HL-60 (cell line): Measurements from ENCODE around the gene MCCC1.

Experiments used
- DNase-seq, 2 experiments: peaks; one replicate each; pipeline ENCODE4 v3.0.0-alpha.2; 2010 to 2020; ENCODE audit warnings: low read depth in 1 of 2, low spot score in 1 of 2
- H3K27ac ChIP-seq: fragments of 250-450 bp; sonication (Bioruptor Pico); replicated peaks from 2 replicates; pipeline ENCODE4 v1.5.1; 2020; ENCODE audit warnings: mild to moderate bottlenecking, moderate library complexity
- H3K27me3 ChIP-seq: fragments of 250-450 bp; sonication (Bioruptor Pico); 2 replicates; pipeline ENCODE4 v1.5.1; 2021; ENCODE audit warnings: mild to moderate bottlenecking, moderate library complexity; ENCODE audit not compliant: insufficient read depth, poor library complexity, severe bottlenecking
- H3K4me3 ChIP-seq: replicated peaks from 2 replicates; pipeline ENCODE4 v1.5.1; 2011; ENCODE audit warnings: mild to moderate bottlenecking, control low read depth, low read length; ENCODE audit not compliant: insufficient read depth
- CTCF ChIP-seq: IDR thresholded peaks from one replicate; pipeline ENCODE4 v1.5.1; 2011; ENCODE audit warnings: low read length, control low read depth, inconsistent platforms; ENCODE audit not compliant: insufficient read depth
- GABPA ChIP-seq: IDR thresholded peaks from 2 replicates; pipeline ENCODE4 v1.6.1; 2012; ENCODE audit warnings: low read depth
- POLR2AphosphoS5 ChIP-seq: IDR thresholded peaks from 2 replicates; pipeline ENCODE4 v1.6.1; 2012; ENCODE audit warnings: low read depth
- SPI1 ChIP-seq: IDR thresholded peaks from 2 replicates; pipeline ENCODE4 v1.6.1; 2012; ENCODE audit warnings: low read depth, mild to moderate bottlenecking, borderline replicate concordance
- long read RNA-seq: library from polyadenylated mRNA; unstranded; transcript quantifications from one replicate; pipeline ENCODE4 v2.0.0, GENCODE V29; 2020
- TF ChIP-seq, protein P1 (sequence below): IDR thresholded peaks from 2 replicates; pipeline ENCODE4 v1.6.1; 2012; ENCODE audit warnings: low read depth; ENCODE audit not compliant: insufficient replicate concordance

MCCC1 gene
- long read RNA-seq, transcript MCCC1-201 (19 exons, 2,545 nt): major isoform, 572 of 722 reads
- long read RNA-seq, partial matches to known transcripts: 10 of 722 reads
- long read RNA-seq, other reads (novel, unspliced or antisense): 136 of 722 reads

- Histone ChIP-seq H3K27ac (peak within 1 kb of the TSS; percentile 80), H3K4me3 (peak within 1 kb of the TSS; percentile 98), H3K27me3 (no peaks in the 10 kb centered on the region)
- TF ChIP-seq CTCF (no peak), SPI1 (peak; percentile 52), POLR2AphosphoS5 (peak; percentile 87), GABPA (no peak)
- TF ChIP-seq, protein P1, sequence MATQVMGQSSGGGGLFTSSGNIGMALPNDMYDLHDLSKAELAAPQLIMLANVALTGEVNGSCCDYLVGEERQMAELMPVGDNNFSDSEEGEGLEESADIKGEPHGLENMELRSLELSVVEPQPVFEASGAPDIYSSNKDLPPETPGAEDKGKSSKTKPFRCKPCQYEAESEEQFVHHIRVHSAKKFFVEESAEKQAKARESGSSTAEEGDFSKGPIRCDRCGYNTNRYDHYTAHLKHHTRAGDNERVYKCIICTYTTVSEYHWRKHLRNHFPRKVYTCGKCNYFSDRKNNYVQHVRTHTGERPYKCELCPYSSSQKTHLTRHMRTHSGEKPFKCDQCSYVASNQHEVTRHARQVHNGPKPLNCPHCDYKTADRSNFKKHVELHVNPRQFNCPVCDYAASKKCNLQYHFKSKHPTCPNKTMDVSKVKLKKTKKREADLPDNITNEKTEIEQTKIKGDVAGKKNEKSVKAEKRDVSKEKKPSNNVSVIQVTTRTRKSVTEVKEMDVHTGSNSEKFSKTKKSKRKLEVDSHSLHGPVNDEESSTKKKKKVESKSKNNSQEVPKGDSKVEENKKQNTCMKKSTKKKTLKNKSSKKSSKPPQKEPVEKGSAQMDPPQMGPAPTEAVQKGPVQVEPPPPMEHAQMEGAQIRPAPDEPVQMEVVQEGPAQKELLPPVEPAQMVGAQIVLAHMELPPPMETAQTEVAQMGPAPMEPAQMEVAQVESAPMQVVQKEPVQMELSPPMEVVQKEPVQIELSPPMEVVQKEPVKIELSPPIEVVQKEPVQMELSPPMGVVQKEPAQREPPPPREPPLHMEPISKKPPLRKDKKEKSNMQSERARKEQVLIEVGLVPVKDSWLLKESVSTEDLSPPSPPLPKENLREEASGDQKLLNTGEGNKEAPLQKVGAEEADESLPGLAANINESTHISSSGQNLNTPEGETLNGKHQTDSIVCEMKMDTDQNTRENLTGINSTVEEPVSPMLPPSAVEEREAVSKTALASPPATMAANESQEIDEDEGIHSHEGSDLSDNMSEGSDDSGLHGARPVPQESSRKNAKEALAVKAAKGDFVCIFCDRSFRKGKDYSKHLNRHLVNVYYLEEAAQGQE: peak; percentile 39
- peak; percentile 96 to 99 for DNase-seq
Observed at GRCh38 chr3:183099026-183099837, at the start of gene MCCC1. Gene MCCC1, minus strand, starts transcription at chr3:183099496. Its CDS starts 56 bp downstream, at chr3:183099440.

DNA sequence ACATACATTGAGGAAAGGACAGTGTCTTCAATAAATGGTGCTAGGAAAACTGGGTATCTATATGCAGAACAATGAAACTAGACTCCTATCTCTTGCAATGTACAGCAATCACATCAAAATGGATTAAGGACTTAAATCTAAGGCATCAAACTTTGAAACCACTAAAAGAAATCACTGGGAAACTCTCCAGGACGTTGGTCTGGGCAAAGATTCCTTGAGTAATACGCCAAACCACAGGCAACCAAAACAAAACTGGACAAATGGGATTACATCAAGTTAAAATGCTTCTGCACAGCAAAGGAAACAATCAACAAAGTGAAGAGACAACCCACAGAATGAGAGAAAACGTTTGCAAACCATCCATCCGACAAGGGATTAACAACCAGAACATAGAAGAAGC is 48.8 kb upstream of the MCCC1 start:
- no peak overlapping the region for H3K4me3 ChIP-seq
- no peak overlapping the region for H3K27ac ChIP-seq
- TF ChIP-seq SPI1: no peak
- TF ChIP-seq, protein P1: no peak
- no peaks in the 10 kb centered on the region for H3K27me3 ChIP-seq
- no peak for DNase-seq

DNA sequence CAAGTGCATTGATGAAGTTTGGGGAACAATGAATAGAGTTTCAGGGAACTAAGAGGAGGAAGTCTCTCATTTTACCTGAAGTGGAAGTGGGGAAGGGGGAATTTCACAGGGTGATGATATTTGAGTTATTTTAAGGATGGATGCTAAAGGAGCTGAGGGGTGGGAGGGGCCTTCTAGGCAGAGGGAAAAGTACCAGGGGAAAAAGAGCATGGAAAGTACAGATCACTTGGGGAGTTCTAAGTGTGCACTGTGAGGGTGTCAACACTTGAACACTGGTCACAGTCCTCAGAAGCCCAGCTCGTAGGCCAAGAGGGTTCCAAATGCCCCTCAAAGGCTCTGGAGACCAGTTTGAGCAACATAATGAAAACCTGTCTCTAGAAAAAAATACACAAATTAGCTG is 45.1 kb upstream of the MCCC1 start:
- H3K27me3 ChIP-seq: no peaks in the 10 kb centered on the region
- DNase-seq: no peak
- no peak overlapping the region for H3K4me3 ChIP-seq
- no peak overlapping the region for H3K27ac ChIP-seq
- TF ChIP-seq, protein P1: no peak
- no peak for TF ChIP-seq SPI1
- TF ChIP-seq GABPA: no peak
- no peak for TF ChIP-seq POLR2AphosphoS5
- TF ChIP-seq CTCF: no peak
